Measurements from ENCODE around the gene CD200R1. TPM values are rescaled to one million over a fixed set of nuclear protein-coding genes. Genes with fewer than 3 reads are reported as not detected.
A peak's percentile ranks its signal among the peaks of the same experiment; 100 is the strongest.

Gene CD200R1
- total RNA-seq, 2 experiments from 2014 or later = 0.25 TPM; not detected in 1

DNA sequence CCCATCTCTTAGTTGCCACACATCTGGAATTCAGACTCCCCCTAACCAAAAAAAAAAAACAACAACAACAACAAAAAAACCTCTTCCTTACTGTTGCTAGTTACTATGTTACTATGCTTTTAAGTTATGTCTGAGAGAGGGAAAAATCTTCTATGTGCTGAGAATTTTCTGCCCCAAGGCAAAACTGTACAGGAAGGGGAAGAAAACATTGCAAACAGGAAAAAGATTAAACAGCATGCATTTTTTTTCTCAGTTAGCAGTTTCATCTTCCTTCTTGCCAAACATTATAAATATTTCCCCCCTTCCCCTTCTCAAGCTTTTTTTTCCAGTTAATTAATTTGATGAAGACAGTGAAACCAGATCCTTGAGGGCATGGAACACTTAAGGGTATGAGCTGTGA, 1.1 kb upstream of the CD200R1 start:
- Histone ChIP-seq H3K36me3 (ENCODE audit: insufficient read depth, low read length) (no peaks in the 10 kb centered on the region), H3K4me1 (ENCODE audit: insufficient read depth, low read length, poor library complexity, severe bottlenecking) (peaks cover 13% of the 10 kb centered on the region), H3K4me2 (ENCODE audit: low read length) (0 out of 2 replicates have a peak overlapping the region, but pooled peaks have one; percentile 3), H3K4me3 (ENCODE audit: low read depth, low read length, poor library complexity, severe bottlenecking) (no peak overlapping the region), H3K27ac (ENCODE audit: low read depth, low read length, poor library complexity, severe bottlenecking) (no peak overlapping the region), H3K9me2 (ENCODE audit: insufficient read depth, low read length) (no peaks in the 10 kb centered on the region), H3K9me3 (ENCODE audit: low read length) (no peaks in the 10 kb centered on the region), H3K79me2 (ENCODE audit: insufficient read depth, low read depth, low read length) (no peaks in the 10 kb centered on the region), H4K20me1 (ENCODE audit: insufficient read depth, low read length) (no peaks in the 10 kb centered on the region), H2AFZ (ENCODE audit: low read length) (peak overlapping the region; percentile 73)
- ChIA-PET POLR2A (interaction anchor here (0.7 to 1.0 kb wide), 2 partner anchors 10 to 35 kb away, joined by 3 to 4 read pairs; no protein-coding TSS in a partner anchor), CTCF (ENCODE audit: unreplicated experiment) (no interaction called here)
- intact Hi-C loops (cut with micrococcal nuclease; ENCODE audit: unreplicated experiment) = no loop called here
- no TSS peak for BruUV-seq (replicated peaks)
- no peak for DNase-seq (ENCODE audit: low spot score)
- TF ChIP-seq, protein P1, sequence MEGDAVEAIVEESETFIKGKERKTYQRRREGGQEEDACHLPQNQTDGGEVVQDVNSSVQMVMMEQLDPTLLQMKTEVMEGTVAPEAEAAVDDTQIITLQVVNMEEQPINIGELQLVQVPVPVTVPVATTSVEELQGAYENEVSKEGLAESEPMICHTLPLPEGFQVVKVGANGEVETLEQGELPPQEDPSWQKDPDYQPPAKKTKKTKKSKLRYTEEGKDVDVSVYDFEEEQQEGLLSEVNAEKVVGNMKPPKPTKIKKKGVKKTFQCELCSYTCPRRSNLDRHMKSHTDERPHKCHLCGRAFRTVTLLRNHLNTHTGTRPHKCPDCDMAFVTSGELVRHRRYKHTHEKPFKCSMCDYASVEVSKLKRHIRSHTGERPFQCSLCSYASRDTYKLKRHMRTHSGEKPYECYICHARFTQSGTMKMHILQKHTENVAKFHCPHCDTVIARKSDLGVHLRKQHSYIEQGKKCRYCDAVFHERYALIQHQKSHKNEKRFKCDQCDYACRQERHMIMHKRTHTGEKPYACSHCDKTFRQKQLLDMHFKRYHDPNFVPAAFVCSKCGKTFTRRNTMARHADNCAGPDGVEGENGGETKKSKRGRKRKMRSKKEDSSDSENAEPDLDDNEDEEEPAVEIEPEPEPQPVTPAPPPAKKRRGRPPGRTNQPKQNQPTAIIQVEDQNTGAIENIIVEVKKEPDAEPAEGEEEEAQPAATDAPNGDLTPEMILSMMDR (conservative IDR thresholded peaks at IDR 0.05; ENCODE audit: low read length) = no peak
- TF ChIP-seq EZH2phosphoT487 (IDR thresholded peaks at IDR 0.05; ENCODE audit: borderline replicate concordance, low read depth, low read length) = no peak

DNA sequence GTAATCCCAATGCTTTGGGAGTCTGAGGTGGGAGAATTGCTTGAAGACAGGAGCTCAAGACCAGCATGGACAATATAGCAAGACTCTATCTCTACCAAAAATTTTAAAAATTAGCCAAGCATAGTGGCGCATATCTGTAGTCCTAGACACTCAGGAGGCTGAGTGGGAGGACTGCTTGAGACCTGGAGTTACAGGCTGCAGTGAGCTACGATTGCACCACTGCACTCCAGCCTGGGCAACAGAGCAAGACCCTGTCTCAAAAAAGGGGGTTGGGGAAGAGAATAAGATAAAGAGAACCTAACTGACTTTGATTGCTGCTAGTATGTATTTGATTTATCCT, 755 bp downstream of the CD200R1 start:
- DNase-seq (ENCODE audit: low spot score) = no peak
- TF ChIP-seq EZH2phosphoT487 (IDR thresholded peaks at IDR 0.05; ENCODE audit: borderline replicate concordance, low read depth, low read length) = no peak
- TF ChIP-seq, protein P1 (conservative IDR thresholded peaks at IDR 0.05; ENCODE audit: low read length) = no peak
- Histone ChIP-seq H4K20me1 (ENCODE audit: insufficient read depth, low read length) (no peaks in the 10 kb centered on the region), H3K27ac (ENCODE audit: low read depth, low read length, poor library complexity, severe bottlenecking) (no peak overlapping the region), H3K9me3 (ENCODE audit: low read length) (no peaks in the 10 kb centered on the region), H3K36me3 (ENCODE audit: insufficient read depth, low read length) (no peaks in the 10 kb centered on the region), H2AFZ (ENCODE audit: low read length) (peak overlapping the region; percentile 73), H3K4me2 (ENCODE audit: low read length) (peak overlapping the region; percentile 33; the same call in 1 of the 2 replicates), H3K9me2 (ENCODE audit: insufficient read depth, low read length) (no peaks in the 10 kb centered on the region; the same call in 1 of the 2 replicates), H3K4me3 (ENCODE audit: low read depth, low read length, poor library complexity, severe bottlenecking) (no peak overlapping the region), H3K79me2 (ENCODE audit: insufficient read depth, low read depth, low read length) (no peaks in the 10 kb centered on the region), H3K4me1 (ENCODE audit: insufficient read depth, low read length, poor library complexity, severe bottlenecking) (peaks cover 13% of the 10 kb centered on the region)
- CTCF ChIA-PET (ENCODE audit: unreplicated experiment) = no interaction called here
- no TSS peak for BruUV-seq (replicated peaks)
- POLR2A ChIA-PET = interaction anchor here (0.6 to 1.6 kb wide), 3 partner anchors 150 to 829 kb away, joined by 3 to 4 read pairs (median 4); no protein-coding TSS in a partner anchor
- intact Hi-C loops (cut with micrococcal nuclease; ENCODE audit: unreplicated experiment) = no loop called here

DNA sequence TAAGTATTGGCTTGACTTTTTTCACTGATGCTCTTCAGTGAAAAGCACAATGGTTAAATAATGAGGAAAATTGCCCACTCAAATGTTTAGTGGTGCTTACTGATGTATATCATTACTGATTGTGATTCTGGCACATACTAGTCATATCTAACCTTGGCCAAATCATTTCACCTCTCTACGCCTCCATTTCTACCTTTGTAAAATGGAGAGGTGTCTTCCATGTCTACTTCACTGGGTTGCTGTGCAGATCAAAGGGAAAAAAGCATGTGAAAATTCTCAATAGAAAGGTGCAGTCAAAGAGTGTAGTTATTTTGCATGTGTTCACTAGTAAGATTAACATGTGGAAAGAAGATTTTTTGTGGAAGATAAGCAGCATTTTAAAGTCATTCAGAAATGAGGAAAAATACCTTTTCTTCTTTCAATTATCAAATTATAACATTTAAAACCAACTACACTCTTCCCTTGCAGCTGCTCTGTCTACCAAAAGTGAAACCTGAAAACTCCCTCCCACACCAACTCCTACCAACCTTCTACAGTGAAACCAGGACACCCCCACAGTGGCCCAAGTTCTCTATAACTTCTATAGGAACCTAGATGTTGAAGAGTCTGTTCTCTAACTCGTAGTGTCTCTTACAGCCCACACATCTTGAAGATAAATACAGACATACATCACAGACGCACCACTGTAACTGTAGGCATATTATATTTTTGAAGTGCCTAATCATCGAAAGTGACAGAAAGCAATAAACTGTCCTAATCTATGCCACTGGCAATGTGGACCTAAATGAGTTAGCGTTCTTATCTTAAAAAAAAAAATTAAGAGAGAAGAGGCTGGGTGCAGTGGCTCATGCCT, 1.4 kb downstream of the CD200R1 start:
- Histone ChIP-seq H3K4me2 (ENCODE audit: low read length) (peak overlapping the region; percentile 33; the same call in 1 of the 2 replicates), H3K9me2 (ENCODE audit: insufficient read depth, low read length) (no peaks in the 10 kb centered on the region; the same call in 1 of the 2 replicates), H4K20me1 (ENCODE audit: insufficient read depth, low read length) (no peaks in the 10 kb centered on the region), H3K9me3 (ENCODE audit: low read length) (no peaks in the 10 kb centered on the region), H3K79me2 (ENCODE audit: insufficient read depth, low read depth, low read length) (no peaks in the 10 kb centered on the region), H3K36me3 (ENCODE audit: insufficient read depth, low read length) (no peaks in the 10 kb centered on the region), H3K4me3 (ENCODE audit: low read depth, low read length, poor library complexity, severe bottlenecking) (no peak overlapping the region), H3K4me1 (ENCODE audit: insufficient read depth, low read length, poor library complexity, severe bottlenecking) (peaks cover 13% of the 10 kb centered on the region), H2AFZ (ENCODE audit: low read length) (peak overlapping the region; percentile 73), H3K27ac (ENCODE audit: low read depth, low read length, poor library complexity, severe bottlenecking) (no peak overlapping the region)
- ChIA-PET POLR2A (interaction anchor here (0.8 to 0.9 kb wide), 2 partner anchors 14 to 234 kb away, joined by 3 to 4 read pairs; no protein-coding TSS in a partner anchor), CTCF (ENCODE audit: unreplicated experiment) (no interaction called here)
- intact Hi-C loops (cut with micrococcal nuclease; ENCODE audit: unreplicated experiment) = no loop called here
- no peak for DNase-seq (ENCODE audit: low spot score)
- BruUV-seq (replicated peaks) = no TSS peak
- no peak for TF ChIP-seq EZH2phosphoT487 (IDR thresholded peaks at IDR 0.05; ENCODE audit: borderline replicate concordance, low read depth, low read length)
- TF ChIP-seq, protein P1 (conservative IDR thresholded peaks at IDR 0.05; ENCODE audit: low read length) = no peak
